ENCODE measurements around the gene ATP2B2.

DNA sequence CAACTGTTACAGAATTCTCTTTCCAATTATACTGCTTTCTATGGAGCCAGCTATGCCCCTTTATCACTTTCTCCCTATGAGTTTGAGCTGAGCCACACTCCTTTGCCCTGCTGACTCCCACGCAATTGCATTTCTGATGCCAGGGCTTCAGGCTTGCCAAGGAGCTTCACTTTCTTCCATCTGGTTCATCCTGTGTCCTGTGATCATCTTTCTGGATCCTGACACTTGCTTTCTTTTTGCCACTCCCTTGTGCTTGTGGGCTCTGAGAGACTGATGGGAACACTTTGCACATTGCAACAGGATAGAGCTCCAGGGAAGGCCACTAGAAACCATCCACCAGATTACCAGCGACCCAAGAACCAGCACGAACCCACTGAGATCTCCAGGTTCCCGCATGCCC lies 107.5 kb downstream of the ATP2B2 start:
- TF ChIP-seq CTCF (tag by site-specific recombination; IDR thresholded peaks at IDR 0.05): no peak
- TF ChIP-seq PBX3 (CRISPR knock-in tag; IDR thresholded peaks at IDR 0.05): no peak
- TF ChIP-seq ZNF707 (tag by site-specific recombination; IDR thresholded peaks at IDR 0.05): no peak
